GM19455 (cell line): ENCODE data around the gene ANKLE2.
A peak's percentile ranks its signal among the peaks of the same experiment; 100 is the strongest.
"Not testable (repeated sequence)": the region's sequence is repeated elsewhere in the genome, so short reads cannot be mapped to it uniquely, and the experiment has no call there.

Experiments used
- ATAC-seq: cut with Tn5 transposase; IDR thresholded peaks from one replicate; pipeline ENCODE4 v1.9.1; 2021; ENCODE audit not compliant: unreplicated experiment

Gene ANKLE2

GRCh38 chr12:132777614-132778013 lies 16.0 kb upstream of the ANKLE2 start:
- no peak for ATAC-seq

GRCh38 chr12:132776816-132777568 lies 15.4 kb upstream of the ANKLE2 start:
- ATAC-seq = no peak

- ATAC-seq = not testable (repeated sequence)
These were observed 14.6 kb upstream of the ANKLE2 start for GRCh38 chr12:132776230-132776625.

- ATAC-seq = no peak
These were observed 14.0 kb upstream of the ANKLE2 start for GRCh38 chr12:132775502-132776229.

GRCh38 chr12:132774646-132775275 lies 13.1 kb upstream of the ANKLE2 start:
- no peak for ATAC-seq

GRCh38 chr12:132774159-132774558 lies 12.5 kb upstream of the ANKLE2 start:
- ATAC-seq = no peak

- no peak for ATAC-seq
These were observed 11.7 kb upstream of the ANKLE2 start for GRCh38 chr12:132773077-132773955.

- ATAC-seq = peak; percentile 56
These were observed 11.0 kb upstream of the ANKLE2 start for GRCh38 chr12:132772606-132773005.

- peak; percentile 45 for ATAC-seq
These were observed 9.7 kb upstream of the ANKLE2 start for GRCh38 chr12:132771126-132771838.

- ATAC-seq = no peak
These were observed 4.9 kb upstream of the ANKLE2 start for GRCh38 chr12:132766380-132767085.

GRCh38 chr12:132765361-132765760 lies 3.7 kb upstream of the ANKLE2 start:
- no peak for ATAC-seq

- no peak for ATAC-seq
These were observed 2.6 kb upstream of the ANKLE2 start for GRCh38 chr12:132764231-132764630.

GRCh38 chr12:132761921-132762583 lies 420 bp upstream of the ANKLE2 start:
- peak; percentile 79 for ATAC-seq

- no peak for ATAC-seq
These were observed 2.3 kb downstream of the ANKLE2 start for GRCh38 chr12:132759359-132759758.

GRCh38 chr12:132758825-132759224 lies 2.8 kb downstream of the ANKLE2 start:
- ATAC-seq = not testable (repeated sequence)

GRCh38 chr12:132754160-132754932 lies 7.3 kb downstream of the ANKLE2 start:
- no peak for ATAC-seq

GRCh38 chr12:132753670-132754069 lies 8.0 kb downstream of the ANKLE2 start:
- not testable (repeated sequence) for ATAC-seq

GRCh38 chr12:132748319-132748718 lies 13.3 kb downstream of the ANKLE2 start:
- no peak for ATAC-seq
